Thyroid gland (tissue), 4 donors: ENCODE measurements around the gene PHLDB1.

Source experiments
- POLR2A ChIP-seq, 2 donors: fragments of 450-650 bp; IDR thresholded peaks; one replicate each; pipeline ENCODE4 v1.6.1; 2017; ENCODE audit warnings: antibody characterized with exemption in 2 of 2, mild to moderate bottlenecking in 2 of 2, moderate library complexity in 1 of 2
- TF ChIP-seq, protein P1 (sequence below), 6 experiments: fragments of 200-600 bp in 3 of 6; fragments of 450-650 bp in 3 of 6; sonication (generic) in 3 of 6; IDR thresholded peaks; one replicate each; pipeline ENCODE4 v1.5.1; 2016 to 2019; ENCODE audit warnings: antibody characterized with exemption in 6 of 6, mild to moderate bottlenecking in 2 of 6, inconsistent platforms in 1 of 6, moderate library complexity in 1 of 6

DNA sequence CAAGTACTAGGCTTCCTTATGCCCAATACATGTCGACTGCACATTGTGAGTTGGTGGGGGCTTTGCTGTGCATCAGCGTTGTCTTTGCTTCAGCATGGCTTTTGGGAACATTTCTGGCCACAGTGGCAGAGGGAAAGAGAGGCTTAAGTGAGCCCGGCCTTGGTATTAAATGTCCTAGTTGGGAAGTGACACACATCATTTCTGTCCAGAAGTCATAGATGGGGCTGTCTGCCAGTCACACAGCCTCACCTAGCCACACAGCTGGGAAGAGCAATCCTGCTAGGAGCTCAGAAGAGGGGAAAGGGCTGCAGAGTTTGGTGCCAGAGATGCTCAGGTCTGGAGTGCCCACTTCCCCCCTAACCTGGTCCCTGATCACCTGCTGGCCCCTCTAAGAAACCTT, 44.4 kb downstream of the PHLDB1 start:
- no peak for TF ChIP-seq POLR2A (IDR thresholded peaks at IDR 0.05)
- TF ChIP-seq, protein P1, sequence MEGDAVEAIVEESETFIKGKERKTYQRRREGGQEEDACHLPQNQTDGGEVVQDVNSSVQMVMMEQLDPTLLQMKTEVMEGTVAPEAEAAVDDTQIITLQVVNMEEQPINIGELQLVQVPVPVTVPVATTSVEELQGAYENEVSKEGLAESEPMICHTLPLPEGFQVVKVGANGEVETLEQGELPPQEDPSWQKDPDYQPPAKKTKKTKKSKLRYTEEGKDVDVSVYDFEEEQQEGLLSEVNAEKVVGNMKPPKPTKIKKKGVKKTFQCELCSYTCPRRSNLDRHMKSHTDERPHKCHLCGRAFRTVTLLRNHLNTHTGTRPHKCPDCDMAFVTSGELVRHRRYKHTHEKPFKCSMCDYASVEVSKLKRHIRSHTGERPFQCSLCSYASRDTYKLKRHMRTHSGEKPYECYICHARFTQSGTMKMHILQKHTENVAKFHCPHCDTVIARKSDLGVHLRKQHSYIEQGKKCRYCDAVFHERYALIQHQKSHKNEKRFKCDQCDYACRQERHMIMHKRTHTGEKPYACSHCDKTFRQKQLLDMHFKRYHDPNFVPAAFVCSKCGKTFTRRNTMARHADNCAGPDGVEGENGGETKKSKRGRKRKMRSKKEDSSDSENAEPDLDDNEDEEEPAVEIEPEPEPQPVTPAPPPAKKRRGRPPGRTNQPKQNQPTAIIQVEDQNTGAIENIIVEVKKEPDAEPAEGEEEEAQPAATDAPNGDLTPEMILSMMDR (IDR thresholded peaks at IDR 0.05) = no peak
